Effector memory CD8-positive, alpha-beta T cell (primary cell): ENCODE data around the gene FN3K.
"Not testable (repeated sequence)": the region's sequence is repeated elsewhere in the genome, so short reads cannot be mapped to it uniquely, and the experiment has no call there.

Experiments used
- ATAC-seq: fragments of 150-1000 bp; cut with Tn5 transposase; replicated peaks from 2 replicates; pipeline ENCODE4 v1.10.0; 2021; ENCODE audit warnings: mild to moderate bottlenecking, moderate library complexity
- DNase-seq, 3 experiments: peaks; one replicate each; pipeline ENCODE4 v3.0.0; 2021
- H3K27ac Mint-ChIP-seq, 2 donors: one replicate each; pipeline ENCODE4 v1.8.0; 2022; ENCODE audit warnings: mild to moderate bottlenecking in 2 of 2, mixed read lengths in 2 of 2, moderate library complexity in 2 of 2
- H3K27me3 Mint-ChIP-seq, 2 donors: one replicate each; pipeline ENCODE4 v1.8.0; 2022; ENCODE audit warnings: mixed read lengths in 2 of 2
- H3K36me3 Mint-ChIP-seq: one replicate; pipeline ENCODE4 v1.8.0; 2022; ENCODE audit warnings: mild to moderate bottlenecking, moderate library complexity, mixed read lengths; ENCODE audit not compliant: insufficient read depth
- H3K4me1 Mint-ChIP-seq, 2 donors: one replicate each; pipeline ENCODE4 v1.8.0; 2022; ENCODE audit warnings: low read depth in 2 of 2, mixed read lengths in 2 of 2
- H3K4me3 Mint-ChIP-seq, 2 donors: one replicate each; pipeline ENCODE4 v1.8.0; 2022; ENCODE audit warnings: mild to moderate bottlenecking in 2 of 2, mixed read lengths in 2 of 2, moderate library complexity in 2 of 2
- H3K9me3 Mint-ChIP-seq, 2 donors: one replicate each; pipeline ENCODE4 v1.8.0; 2022; ENCODE audit warnings: mixed read lengths in 2 of 2

The FN3K gene

GRCh38 chr17:82736511-82737185 lies 1.2 kb downstream of the FN3K start:
- Mint-ChIP-seq H3K27me3 (no peaks in the 10 kb centered on the region), H3K4me3 (no peak overlapping the region), H3K27ac (no peak overlapping the region), H3K4me1 (peaks cover 2 to 4% of the 10 kb centered on the region in 2 donors), H3K36me3 (peaks cover 5% of the 10 kb centered on the region), H3K9me3 (peaks cover 3 to 14% of the 10 kb centered on the region in 2 donors)
- ATAC-seq (no peak), DNase-seq (no peak)

GRCh38 chr17:82737967-82738877 lies 2.8 kb downstream of the FN3K start:
- peaks cover 5% of the 10 kb centered on the region for H3K36me3 Mint-ChIP-seq
- no peak for DNase-seq
- ATAC-seq = no peak
- no peak overlapping the region for H3K27ac Mint-ChIP-seq
- no peaks in the 10 kb centered on the region for H3K27me3 Mint-ChIP-seq
- peaks cover 2 to 4% of the 10 kb centered on the region in 2 donors for H3K4me1 Mint-ChIP-seq
- no peak overlapping the region for H3K4me3 Mint-ChIP-seq
- peaks cover 1 to 11% of the 10 kb centered on the region in 2 donors for H3K9me3 Mint-ChIP-seq

GRCh38 chr17:82740906-82741759 lies 5.7 kb downstream of the FN3K start:
- peaks cover 2 to 3% of the 10 kb centered on the region in 2 donors for H3K4me1 Mint-ChIP-seq

GRCh38 chr17:82743344-82744219 lies 8.2 kb downstream of the FN3K start:
- no peak for ATAC-seq
- H3K4me3 Mint-ChIP-seq = no peak overlapping the region
- no peaks in the 10 kb centered on the region for H3K27me3 Mint-ChIP-seq
- no peak for DNase-seq
- H3K9me3 Mint-ChIP-seq = peaks cover 0 to 6% of the 10 kb centered on the region in 2 donors
- H3K27ac Mint-ChIP-seq = no peak overlapping the region
- H3K36me3 Mint-ChIP-seq = peaks cover 5% of the 10 kb centered on the region
- H3K4me1 Mint-ChIP-seq = no peaks in the 10 kb centered on the region

More at GRCh38 chr17:82740906-82741759, 5.7 kb downstream of the FN3K start:
- Mint-ChIP-seq H3K4me3 (no peak overlapping the region), H3K36me3 (peaks cover 5% of the 10 kb centered on the region), H3K9me3 (peaks cover 0 to 6% of the 10 kb centered on the region in 2 donors), H3K27ac (no peak overlapping the region), H3K27me3 (no peaks in the 10 kb centered on the region)
- DNase-seq (no peak), ATAC-seq (no peak)

GRCh38 chr17:82744736-82745135 lies 9.3 kb downstream of the FN3K start:
- DNase-seq, H3K9me3 Mint-ChIP-seq, H3K27ac Mint-ChIP-seq, H3K4me3 Mint-ChIP-seq, H3K36me3 Mint-ChIP-seq, H3K27me3 Mint-ChIP-seq, ATAC-seq, H3K4me1 Mint-ChIP-seq: not testable (repeated sequence)

- Mint-ChIP-seq H3K4me3 (no peak overlapping the region), H3K36me3 (peaks cover 10% of the 10 kb centered on the region), H3K9me3 (peaks cover 0 to 6% of the 10 kb centered on the region in 2 donors), H3K4me1 (no peaks in the 10 kb centered on the region), H3K27me3 (no peaks in the 10 kb centered on the region), H3K27ac (no peak overlapping the region)
- ATAC-seq (no peak), DNase-seq (no peak)
These were observed 10.1 kb downstream of the FN3K start for GRCh38 chr17:82745524-82745923.

GRCh38 chr17:82748756-82749155 lies 13.3 kb downstream of the FN3K start:
- ATAC-seq (no peak), DNase-seq (no peak)
- Mint-ChIP-seq H3K36me3 (peaks cover 10% of the 10 kb centered on the region), H3K4me1 (peaks cover 9 to 11% of the 10 kb centered on the region in 2 donors), H3K27me3 (no peaks in the 10 kb centered on the region), H3K27ac (no peak overlapping the region), H3K9me3 (no peaks in the 10 kb centered on the region), H3K4me3 (no peak overlapping the region)

GRCh38 chr17:82750241-82750908 lies 15.0 kb downstream of the FN3K start:
- H3K27ac Mint-ChIP-seq = no peak overlapping the region
- H3K36me3 Mint-ChIP-seq = peaks cover 10% of the 10 kb centered on the region
- ATAC-seq (no peak), DNase-seq (no peak)
- no peaks in the 10 kb centered on the region for H3K27me3 Mint-ChIP-seq
- H3K4me3 Mint-ChIP-seq = peak overlapping the region; percentile 51 to 63
- H3K4me1 Mint-ChIP-seq = peaks cover 16 to 22% of the 10 kb centered on the region in 2 donors
- no peaks in the 10 kb centered on the region for H3K9me3 Mint-ChIP-seq

GRCh38 chr17:82751171-82751570 lies 15.8 kb downstream of the FN3K start:
- H3K4me3 Mint-ChIP-seq = peak overlapping the region in 1 of 2 donors; percentile 27
- no peak for DNase-seq
- H3K9me3 Mint-ChIP-seq = no peaks in the 10 kb centered on the region
- H3K27me3 Mint-ChIP-seq = no peaks in the 10 kb centered on the region
- peaks cover 10% of the 10 kb centered on the region for H3K36me3 Mint-ChIP-seq
- H3K4me1 Mint-ChIP-seq = peaks cover 21 to 26% of the 10 kb centered on the region in 2 donors
- H3K27ac Mint-ChIP-seq = no peak overlapping the region
- ATAC-seq = peak; percentile 51

GRCh38 chr17:82751571-82752370 lies 16.4 kb downstream of the FN3K start, which contains the start of gene TBCD:
Gene TBCD (plus strand): TSS chr17:82752065. CDS start chr17:82752194, 129 bp downstream.
- no peaks in the 10 kb centered on the region for H3K9me3 Mint-ChIP-seq
- H3K27me3 Mint-ChIP-seq = no peaks in the 10 kb centered on the region
- DNase-seq (peak; percentile 74 to 77 (median 77)), ATAC-seq (peak; percentile 73)
- peaks cover 10% of the 10 kb centered on the region for H3K36me3 Mint-ChIP-seq
- peak within 1 kb of the TSS in 1 of 2 donors; percentile 53 for H3K27ac Mint-ChIP-seq
- H3K4me3 Mint-ChIP-seq = peak within 1 kb of the TSS; percentile 82 to 86
- peaks cover 21 to 26% of the 10 kb centered on the region in 2 donors for H3K4me1 Mint-ChIP-seq

- peak; percentile 34 for ATAC-seq
- H3K36me3 Mint-ChIP-seq = peaks cover 15% of the 10 kb centered on the region
These were observed 17.2 kb downstream of the FN3K start for GRCh38 chr17:82752371-82753200.

More at GRCh38 chr17:82752371-82753200, 17.2 kb downstream of the FN3K start:
- Mint-ChIP-seq H3K4me3 (peak overlapping the region; percentile 82 to 86), H3K9me3 (no peaks in the 10 kb centered on the region), H3K4me1 (peaks cover 21 to 26% of the 10 kb centered on the region in 2 donors), H3K27ac (peak overlapping the region in 1 of 2 donors; percentile 53), H3K27me3 (no peaks in the 10 kb centered on the region)
- DNase-seq = peak in 1 of 3 experiments; percentile 17
